ENCODE measurements around the gene NFATC1. TPM values are rescaled to one million over a fixed set of nuclear protein-coding genes. Genes with fewer than 3 reads are reported as not detected.

The NFATC1 gene
- polyA plus RNA-seq, 1 donor from 2014 or later, result 0.37 TPM

DNA sequence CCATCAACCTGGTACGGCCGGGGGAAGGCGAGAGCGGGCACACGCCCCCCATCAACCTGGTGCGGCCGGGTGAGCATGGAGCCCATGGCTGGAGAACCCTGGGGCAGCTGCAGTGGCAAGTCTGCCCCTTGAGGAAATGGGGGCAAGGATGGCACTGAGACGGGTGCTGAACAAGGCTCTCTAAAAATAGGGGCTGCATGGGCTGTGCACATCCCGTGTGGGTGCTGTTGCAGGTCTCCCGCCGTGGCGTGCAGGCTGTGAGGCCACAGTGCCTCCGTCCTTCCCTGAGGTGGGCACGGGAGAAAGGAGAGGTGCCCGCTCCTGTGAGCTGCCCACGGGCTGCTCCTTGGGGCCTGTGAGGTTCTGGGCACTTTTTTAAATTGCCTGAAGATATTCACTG, 99.2 kb downstream of the NFATC1 start:
- Histone ChIP-seq H4K20me1 (ENCODE audit: insufficient read depth) (no peaks in the 10 kb centered on the region), H3K79me2 (replicated peaks; ENCODE audit: insufficient read depth, low read length) (no peaks in the 10 kb centered on the region), H3K27me3 (ENCODE audit: insufficient read depth, low read depth, low read length) (no peaks in the 10 kb centered on the region), H3K9ac (ENCODE audit: low read length) (no peak overlapping the region), H3K27ac (ENCODE audit: low read length) (no peak overlapping the region), H3F3A (ENCODE audit: insufficient read depth, low read length, poor library complexity, severe bottlenecking) (no peaks in the 10 kb centered on the region), H3K36me3 (ENCODE audit: insufficient read depth, low read length) (no peaks in the 10 kb centered on the region), H2AFZ (ENCODE audit: low read depth, low read length) (no peak overlapping the region), H3K9me2 (ENCODE audit: insufficient read depth, low read length) (no peaks in the 10 kb centered on the region), H3K9me3 (ENCODE audit: low read length) (no peaks in the 10 kb centered on the region), H3K4me3 (ENCODE audit: low read length) (no peak overlapping the region), H3K4me2 (ENCODE audit: low read length) (no peak overlapping the region)
- no peak for TF ChIP-seq RAD21 (conservative IDR thresholded peaks at IDR 0.05)
- no peak for TF ChIP-seq TAF1 (IDR thresholded peaks at IDR 0.05; ENCODE audit: low read depth)
- TF ChIP-seq MXI1 (conservative IDR thresholded peaks at IDR 0.05; ENCODE audit: poor library complexity, severe bottlenecking), result no peak
- no peak for TF ChIP-seq EZH2 (IDR thresholded peaks at IDR 0.05; ENCODE audit: borderline replicate concordance, insufficient read depth, low read length, poor library complexity, severe bottlenecking)
- TF ChIP-seq, protein P1, sequence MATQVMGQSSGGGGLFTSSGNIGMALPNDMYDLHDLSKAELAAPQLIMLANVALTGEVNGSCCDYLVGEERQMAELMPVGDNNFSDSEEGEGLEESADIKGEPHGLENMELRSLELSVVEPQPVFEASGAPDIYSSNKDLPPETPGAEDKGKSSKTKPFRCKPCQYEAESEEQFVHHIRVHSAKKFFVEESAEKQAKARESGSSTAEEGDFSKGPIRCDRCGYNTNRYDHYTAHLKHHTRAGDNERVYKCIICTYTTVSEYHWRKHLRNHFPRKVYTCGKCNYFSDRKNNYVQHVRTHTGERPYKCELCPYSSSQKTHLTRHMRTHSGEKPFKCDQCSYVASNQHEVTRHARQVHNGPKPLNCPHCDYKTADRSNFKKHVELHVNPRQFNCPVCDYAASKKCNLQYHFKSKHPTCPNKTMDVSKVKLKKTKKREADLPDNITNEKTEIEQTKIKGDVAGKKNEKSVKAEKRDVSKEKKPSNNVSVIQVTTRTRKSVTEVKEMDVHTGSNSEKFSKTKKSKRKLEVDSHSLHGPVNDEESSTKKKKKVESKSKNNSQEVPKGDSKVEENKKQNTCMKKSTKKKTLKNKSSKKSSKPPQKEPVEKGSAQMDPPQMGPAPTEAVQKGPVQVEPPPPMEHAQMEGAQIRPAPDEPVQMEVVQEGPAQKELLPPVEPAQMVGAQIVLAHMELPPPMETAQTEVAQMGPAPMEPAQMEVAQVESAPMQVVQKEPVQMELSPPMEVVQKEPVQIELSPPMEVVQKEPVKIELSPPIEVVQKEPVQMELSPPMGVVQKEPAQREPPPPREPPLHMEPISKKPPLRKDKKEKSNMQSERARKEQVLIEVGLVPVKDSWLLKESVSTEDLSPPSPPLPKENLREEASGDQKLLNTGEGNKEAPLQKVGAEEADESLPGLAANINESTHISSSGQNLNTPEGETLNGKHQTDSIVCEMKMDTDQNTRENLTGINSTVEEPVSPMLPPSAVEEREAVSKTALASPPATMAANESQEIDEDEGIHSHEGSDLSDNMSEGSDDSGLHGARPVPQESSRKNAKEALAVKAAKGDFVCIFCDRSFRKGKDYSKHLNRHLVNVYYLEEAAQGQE (IDR thresholded peaks at IDR 0.05; ENCODE audit: borderline replicate concordance), result no peak
- no peak for TF ChIP-seq SMC3 (conservative IDR thresholded peaks at IDR 0.05; ENCODE audit: poor library complexity)

DNA sequence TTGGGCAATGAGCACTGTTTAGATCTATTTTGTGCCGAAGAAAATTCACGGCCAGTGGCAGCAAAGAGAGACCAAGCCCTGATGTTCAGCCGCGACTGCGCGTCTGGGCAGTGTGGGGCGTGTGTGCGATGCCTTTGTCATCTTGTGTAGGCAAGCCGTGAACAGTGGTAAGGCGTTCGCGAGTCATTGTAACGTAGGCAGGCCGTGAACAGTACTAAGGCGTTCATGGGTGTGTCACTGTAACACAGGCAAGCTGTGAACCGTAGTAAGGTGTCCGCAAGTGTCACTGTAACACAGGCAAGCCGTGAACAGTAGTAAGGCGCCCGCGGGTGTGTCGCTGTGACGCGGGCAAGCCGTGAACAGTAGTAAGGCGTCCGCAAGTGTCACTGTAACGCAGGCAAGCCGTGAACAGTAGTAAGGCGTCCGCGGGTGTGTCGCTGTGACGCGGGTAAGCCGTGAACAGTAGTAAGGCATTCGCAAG, 99.9 kb downstream of the NFATC1 start:
- no peaks in the 10 kb centered on the region for H3K36me3 ChIP-seq (ENCODE audit: insufficient read depth, low read length)
- no peaks in the 10 kb centered on the region for H3F3A ChIP-seq (ENCODE audit: insufficient read depth, low read length, poor library complexity, severe bottlenecking)
- H3K9ac ChIP-seq (ENCODE audit: low read length), result no peak overlapping the region
- TF ChIP-seq EP300 (conservative IDR thresholded peaks at IDR 0.05; ENCODE audit: poor library complexity, severe bottlenecking), result no peak
- no peak for TF ChIP-seq POLR2AphosphoS5 (IDR thresholded peaks at IDR 0.05)
- TF ChIP-seq, protein P1 (IDR thresholded peaks at IDR 0.05; ENCODE audit: borderline replicate concordance), result no peak
- no peak for TF ChIP-seq SMC3 (conservative IDR thresholded peaks at IDR 0.05; ENCODE audit: poor library complexity)
- H3K9me3 ChIP-seq (ENCODE audit: low read length), result no peaks in the 10 kb centered on the region
- H4K20me1 ChIP-seq (ENCODE audit: insufficient read depth), result no peaks in the 10 kb centered on the region
- H3K79me2 ChIP-seq (replicated peaks; ENCODE audit: insufficient read depth, low read length), result no peaks in the 10 kb centered on the region
- no peak overlapping the region for H2AFZ ChIP-seq (ENCODE audit: low read depth, low read length)
- H3K9me2 ChIP-seq (ENCODE audit: insufficient read depth, low read length), result no peaks in the 10 kb centered on the region
- no peak overlapping the region for H3K4me3 ChIP-seq (ENCODE audit: low read length)
- no peak overlapping the region for H3K4me2 ChIP-seq (ENCODE audit: low read length)
- H3K27ac ChIP-seq (ENCODE audit: low read length), result no peak overlapping the region
- H3K27me3 ChIP-seq (ENCODE audit: insufficient read depth, low read depth, low read length), result no peaks in the 10 kb centered on the region
